ENCODE data around the gene SASH3. TPM values are rescaled to one million over a fixed set of nuclear protein-coding genes. Genes with fewer than 3 reads are reported as not detected.

SASH3 gene
- total and polyA plus RNA-seq, 8 donors = 0.31 to 8.5 (median 1.2) TPM

GRCh38 chrX:129785160-129785947 is 5.6 kb downstream of the SASH3 start:
- H3K27ac ChIP-seq = no peak overlapping the region
- ATAC-seq (no peak), FAIRE-seq (no peak), DNase-seq (no peak)
- WGBS, 2 donors = 65 to 67% methylated on average over 11 of the region's 11 CpGs
- no peaks in the 10 kb centered on the region for H3K36me3 ChIP-seq
- no peak for TF ChIP-seq CTCF (IDR thresholded peaks at IDR 0.05)
- no peak overlapping the region for H3K4me3 ChIP-seq
- no peaks in the 10 kb centered on the region for H3K4me1 ChIP-seq
- H3K27me3 ChIP-seq = no peaks in the 10 kb centered on the region
- intact Hi-C loops (cut with DNase I) = no loop called here
- H3K9me3 ChIP-seq = no peaks in the 10 kb centered on the region

GRCh38 chrX:129786210-129786651 is 6.5 kb downstream of the SASH3 start:
- ATAC-seq = peak in 1 of 4 donors; percentile 48
- no peaks in the 10 kb centered on the region for H3K36me3 ChIP-seq
- H3K27ac ChIP-seq = no peak overlapping the region
- no peaks in the 10 kb centered on the region for H3K27me3 ChIP-seq
- 56 to 58% methylated on average over 3 of the region's 3 CpGs for WGBS, 2 donors
- FAIRE-seq = no peak
- no peaks in the 10 kb centered on the region for H3K9me3 ChIP-seq
- no peak overlapping the region for H3K4me3 ChIP-seq
- intact Hi-C loops (cut with DNase I) = no loop called here
- no peak for DNase-seq
- no peak for TF ChIP-seq CTCF (IDR thresholded peaks at IDR 0.05)
- H3K4me1 ChIP-seq = no peaks in the 10 kb centered on the region

- FAIRE-seq (no peak), ATAC-seq (no peak), DNase-seq (no peak)
- no peaks in the 10 kb centered on the region for H3K9me3 ChIP-seq
- intact Hi-C loops (cut with DNase I) = no loop called here
- H3K27me3 ChIP-seq = no peaks in the 10 kb centered on the region
- no peaks in the 10 kb centered on the region for H3K4me1 ChIP-seq
- WGBS, 2 donors = 70 to 76% methylated on average over 11 of the region's 11 CpGs
- H3K4me3 ChIP-seq = no peak overlapping the region
- H3K27ac ChIP-seq = no peak overlapping the region
- no peak for TF ChIP-seq CTCF (IDR thresholded peaks at IDR 0.05)
- H3K36me3 ChIP-seq = no peaks in the 10 kb centered on the region
These were observed 7.7 kb downstream of the SASH3 start for GRCh38 chrX:129787336-129788055.

- FAIRE-seq = no peak
- 68 to 77% methylated on average over 6 of the region's 6 CpGs for WGBS, 2 donors
These were observed 8.8 kb downstream of the SASH3 start for GRCh38 chrX:129788527-129788926.

More at GRCh38 chrX:129788527-129788926, 8.8 kb downstream of the SASH3 start:
- H3K4me1 ChIP-seq = no peaks in the 10 kb centered on the region
- no peak overlapping the region for H3K27ac ChIP-seq
- H3K4me3 ChIP-seq = no peak overlapping the region
- no peak for DNase-seq
- H3K36me3 ChIP-seq = no peaks in the 10 kb centered on the region
- ATAC-seq = no peak
- intact Hi-C loops (cut with DNase I) = no loop called here
- no peak for TF ChIP-seq CTCF (IDR thresholded peaks at IDR 0.05)
- H3K27me3 ChIP-seq = no peaks in the 10 kb centered on the region
- no peaks in the 10 kb centered on the region for H3K9me3 ChIP-seq

Measured in pancreas (tissue), 10 donors.